Measurements from ENCODE around the gene COL19A1.
A peak's percentile ranks its signal among the peaks of the same experiment; 100 is the strongest.

COL19A1 gene

DNA sequence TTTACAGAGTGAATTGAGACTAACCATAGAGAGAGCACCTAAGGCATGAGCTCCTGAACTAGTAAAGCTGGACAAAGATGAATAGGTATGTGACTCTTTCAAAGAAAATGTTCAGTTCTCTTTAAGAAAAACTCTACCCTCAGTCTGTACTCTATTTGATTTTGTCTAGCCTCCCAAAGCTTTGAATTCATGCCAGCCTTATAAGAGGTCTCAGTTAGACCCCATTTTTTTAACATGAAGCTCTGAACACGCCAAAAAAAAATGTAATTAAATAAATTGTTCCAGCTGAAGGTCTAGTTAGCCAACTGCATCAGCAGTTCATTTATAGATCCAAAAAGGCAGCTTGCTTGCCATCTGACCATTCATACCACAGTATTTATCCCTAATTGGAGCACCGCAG is 365.0 kb downstream of the COL19A1 start:
- no peak overlapping the region for H2AFZ ChIP-seq (ENCODE audit: low read depth, low read length)
- DNase-seq: no peak
- H3K9me3 ChIP-seq (ENCODE audit: control insufficient read depth, low read length): no peaks in the 10 kb centered on the region
- no peak overlapping the region for H2BK5ac ChIP-seq (ENCODE audit: low read depth, low read length, poor library complexity, severe bottlenecking)
- H3K27ac ChIP-seq (ENCODE audit: low read length, poor library complexity, severe bottlenecking): no peak overlapping the region
- no peak overlapping the region for H3K23ac ChIP-seq (ENCODE audit: low read length in 2 of 2)
- H2BK15ac ChIP-seq (ENCODE audit: low read depth, poor library complexity, severe bottlenecking): no peak overlapping the region
- H3K4ac ChIP-seq (ENCODE audit: low read depth in 1 of 2, low read length in 2 of 2): no peak overlapping the region
- H3K27me3 ChIP-seq (ENCODE audit: control insufficient read depth in 1 of 2, insufficient read depth in 1 of 2, low read length in 2 of 2): no peaks in the 10 kb centered on the region
- no peaks in the 10 kb centered on the region for H3K79me1 ChIP-seq (replicated peaks; ENCODE audit: low read length, poor library complexity, severe bottlenecking)
- no peaks in the 10 kb centered on the region for H3K4me1 ChIP-seq (ENCODE audit: control insufficient read depth, insufficient read depth, low read depth, low read length)
- H3K9ac ChIP-seq (ENCODE audit: low read length): no peak overlapping the region
- no peak overlapping the region for H4K8ac ChIP-seq (ENCODE audit: low read length)
- WGBS: 88% methylated on average over 2 of the region's 2 CpGs
- no peak overlapping the region for H3K4me2 ChIP-seq (ENCODE audit: low read length, poor library complexity, severe bottlenecking)
- H3K4me3 ChIP-seq (ENCODE audit: insufficient read depth in 1 of 2, low read depth in 1 of 2, low read length in 2 of 2): no peak overlapping the region
- no peak overlapping the region for H4K91ac ChIP-seq (ENCODE audit: low read length)
- no peak overlapping the region for H2BK120ac ChIP-seq (ENCODE audit: low read depth, low read length)
- no peak overlapping the region for H3K18ac ChIP-seq (ENCODE audit: low read depth in 1 of 2, low read length in 2 of 2)
- H3K14ac ChIP-seq (ENCODE audit: low read length in 2 of 2): no peak overlapping the region
- H3K36me3 ChIP-seq (ENCODE audit: control insufficient read depth in 1 of 2, insufficient read depth in 2 of 2, low read depth in 1 of 2, low read length in 2 of 2): no peaks in the 10 kb centered on the region
- no peak overlapping the region for H2AK5ac ChIP-seq (ENCODE audit: low read length, severe bottlenecking)
- no peak overlapping the region for H2BK12ac ChIP-seq (ENCODE audit: low read length in 2 of 2)

DNA sequence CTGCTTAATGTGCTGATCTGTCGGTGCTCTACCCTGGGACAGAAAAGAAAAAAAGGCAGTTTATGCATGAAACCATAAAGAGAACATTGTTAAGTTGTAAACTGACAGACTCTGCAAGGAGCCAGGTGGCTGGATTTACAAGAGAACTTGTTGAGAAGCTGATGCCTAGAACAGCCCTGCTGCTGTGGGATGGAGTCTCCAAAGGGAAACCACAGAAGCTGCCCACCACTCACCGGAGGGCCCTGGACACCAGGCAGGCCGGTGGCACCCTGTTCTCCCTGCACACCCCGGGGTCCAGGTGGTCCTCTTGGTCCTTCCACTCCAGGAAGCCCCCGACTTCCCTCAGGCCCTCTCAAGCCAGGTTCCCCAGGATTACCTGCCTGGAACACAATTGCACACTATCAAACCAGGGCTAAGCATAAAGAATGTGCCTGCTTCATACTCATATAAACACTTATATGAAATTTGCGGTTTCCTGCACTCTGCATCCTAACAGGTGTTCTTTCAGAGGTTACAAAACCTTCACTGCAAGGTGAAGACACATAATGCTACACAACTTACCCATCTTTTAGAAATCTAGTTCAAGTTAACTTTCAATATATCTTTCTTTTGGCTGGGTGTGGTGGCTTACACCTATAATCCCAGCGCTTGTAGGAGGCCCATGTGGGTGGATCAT is 368.3 kb downstream of the COL19A1 start:
- Histone ChIP-seq H3K4me3 (ENCODE audit: insufficient read depth in 1 of 2, low read depth in 1 of 2, low read length in 2 of 2) (no peak overlapping the region), H2BK15ac (ENCODE audit: low read depth, poor library complexity, severe bottlenecking) (no peak overlapping the region), H3K18ac (ENCODE audit: low read depth in 1 of 2, low read length in 2 of 2) (no peak overlapping the region), H2BK5ac (ENCODE audit: low read depth, low read length, poor library complexity, severe bottlenecking) (no peak overlapping the region), H3K27ac (ENCODE audit: low read length, poor library complexity, severe bottlenecking) (no peak overlapping the region), H3K9me3 (ENCODE audit: control insufficient read depth, low read length) (no peaks in the 10 kb centered on the region), H2BK12ac (ENCODE audit: low read length in 2 of 2) (no peak overlapping the region), H2AFZ (ENCODE audit: low read depth, low read length) (no peak overlapping the region), H3K4me2 (ENCODE audit: low read length, poor library complexity, severe bottlenecking) (no peak overlapping the region), H3K79me1 (replicated peaks; ENCODE audit: low read length, poor library complexity, severe bottlenecking) (no peaks in the 10 kb centered on the region), H3K4ac (ENCODE audit: low read depth in 1 of 2, low read length in 2 of 2) (no peak overlapping the region), H2BK120ac (ENCODE audit: low read depth, low read length) (no peak overlapping the region), H3K4me1 (ENCODE audit: control insufficient read depth, insufficient read depth, low read depth, low read length) (no peaks in the 10 kb centered on the region), H4K8ac (ENCODE audit: low read length) (no peak overlapping the region), H3K27me3 (ENCODE audit: control insufficient read depth in 1 of 2, insufficient read depth in 1 of 2, low read length in 2 of 2) (peaks cover 3 to 9% of the 10 kb centered on the region in 2 experiments), H3K23ac (ENCODE audit: low read length in 2 of 2) (no peak overlapping the region), H2AK5ac (ENCODE audit: low read length, severe bottlenecking) (no peak overlapping the region), H3K9ac (ENCODE audit: low read length) (no peak overlapping the region), H3K14ac (ENCODE audit: low read length in 2 of 2) (no peak overlapping the region), H4K91ac (ENCODE audit: low read length) (no peak overlapping the region), H3K36me3 (ENCODE audit: control insufficient read depth in 1 of 2, insufficient read depth in 2 of 2, low read depth in 1 of 2, low read length in 2 of 2) (no peaks in the 10 kb centered on the region)
- DNase-seq: no peak
- WGBS: 89% methylated on average over 7 of the region's 7 CpGs

DNA sequence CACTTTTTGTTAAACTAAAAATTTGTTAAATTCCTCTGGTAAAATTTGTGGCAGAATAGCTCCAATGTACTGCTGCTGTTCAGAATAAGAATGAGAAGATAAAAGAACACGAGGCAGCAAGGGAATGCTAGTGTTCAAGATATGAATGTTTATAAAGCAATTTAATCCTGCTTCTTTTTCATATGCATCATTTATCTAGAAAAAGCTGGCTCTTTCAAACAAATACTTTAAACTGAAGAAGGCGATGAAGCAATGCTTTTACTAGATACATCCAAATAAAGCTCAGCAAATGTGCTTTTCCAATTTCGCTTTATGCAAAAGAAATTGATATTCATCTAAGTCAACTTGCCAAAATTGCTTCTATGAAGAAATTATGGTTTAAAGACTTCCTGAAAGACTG is 370.0 kb downstream of the COL19A1 start:
- H2AK5ac ChIP-seq (ENCODE audit: low read length, severe bottlenecking): no peak overlapping the region
- H3K14ac ChIP-seq (ENCODE audit: low read length in 2 of 2): no peak overlapping the region
- H3K4me3 ChIP-seq (ENCODE audit: insufficient read depth in 1 of 2, low read depth in 1 of 2, low read length in 2 of 2): no peak overlapping the region
- no peaks in the 10 kb centered on the region for H3K36me3 ChIP-seq (ENCODE audit: control insufficient read depth in 1 of 2, insufficient read depth in 2 of 2, low read depth in 1 of 2, low read length in 2 of 2)
- no peak overlapping the region for H3K18ac ChIP-seq (ENCODE audit: low read depth in 1 of 2, low read length in 2 of 2)
- H3K79me1 ChIP-seq (replicated peaks; ENCODE audit: low read length, poor library complexity, severe bottlenecking): no peaks in the 10 kb centered on the region
- H4K8ac ChIP-seq (ENCODE audit: low read length): no peak overlapping the region
- no peak overlapping the region for H2BK120ac ChIP-seq (ENCODE audit: low read depth, low read length)
- H2BK15ac ChIP-seq (ENCODE audit: low read depth, poor library complexity, severe bottlenecking): no peak overlapping the region
- no peak overlapping the region for H3K23ac ChIP-seq (ENCODE audit: low read length in 2 of 2)
- 89% methylated on average over 1 of the region's 3 CpGs for WGBS
- no peak overlapping the region for H2BK12ac ChIP-seq (ENCODE audit: low read length in 2 of 2)
- no peak overlapping the region for H2BK5ac ChIP-seq (ENCODE audit: low read depth, low read length, poor library complexity, severe bottlenecking)
- no peak overlapping the region for H3K27ac ChIP-seq (ENCODE audit: low read length, poor library complexity, severe bottlenecking)
- DNase-seq: no peak
- no peaks in the 10 kb centered on the region for H3K4me1 ChIP-seq (ENCODE audit: control insufficient read depth, insufficient read depth, low read depth, low read length)
- H3K27me3 ChIP-seq (ENCODE audit: control insufficient read depth in 1 of 2, insufficient read depth in 1 of 2, low read length in 2 of 2): peaks cover 7 to 9% of the 10 kb centered on the region in 2 experiments
- no peak overlapping the region for H3K4me2 ChIP-seq (ENCODE audit: low read length, poor library complexity, severe bottlenecking)
- no peaks in the 10 kb centered on the region for H3K9me3 ChIP-seq (ENCODE audit: control insufficient read depth, low read length)
- no peak overlapping the region for H3K4ac ChIP-seq (ENCODE audit: low read depth in 1 of 2, low read length in 2 of 2)
- no peak overlapping the region for H2AFZ ChIP-seq (ENCODE audit: low read depth, low read length)
- no peak overlapping the region for H3K9ac ChIP-seq (ENCODE audit: low read length)
- H4K91ac ChIP-seq (ENCODE audit: low read length): no peak overlapping the region

DNA sequence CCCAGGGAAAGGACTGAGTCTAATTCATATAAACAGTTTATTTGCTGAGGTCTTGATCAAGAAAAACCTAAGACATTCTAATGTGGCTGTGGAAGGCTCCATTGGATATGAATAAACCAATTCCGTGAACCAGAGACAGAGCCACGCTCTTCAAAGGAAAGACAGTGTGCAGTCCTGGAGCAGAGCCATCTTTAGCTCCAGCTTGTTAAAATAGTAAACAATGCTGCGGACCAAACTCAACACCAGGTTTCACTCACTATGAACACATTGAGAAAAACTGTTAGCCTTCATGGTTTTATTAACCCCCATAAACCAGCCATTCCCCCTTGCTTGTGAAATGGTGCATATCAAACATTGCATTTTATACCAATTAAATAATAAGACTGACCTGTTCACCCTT is 374.7 kb downstream of the COL19A1 start:
- H3K27me3 ChIP-seq (ENCODE audit: control insufficient read depth in 1 of 2, insufficient read depth in 1 of 2, low read length in 2 of 2): peaks cover 7 to 9% of the 10 kb centered on the region in 2 experiments
- 79% methylated on average over 3 of the region's 3 CpGs for WGBS
- no peak overlapping the region for H3K4me2 ChIP-seq (ENCODE audit: low read length, poor library complexity, severe bottlenecking)
- no peaks in the 10 kb centered on the region for H3K79me1 ChIP-seq (replicated peaks; ENCODE audit: low read length, poor library complexity, severe bottlenecking)
- H3K14ac ChIP-seq (ENCODE audit: low read length in 2 of 2): no peak overlapping the region
- no peak overlapping the region for H3K4me3 ChIP-seq (ENCODE audit: insufficient read depth in 1 of 2, low read depth in 1 of 2, low read length in 2 of 2)
- peak; percentile 11 for DNase-seq
- no peak overlapping the region for H2AK5ac ChIP-seq (ENCODE audit: low read length, severe bottlenecking)
- H3K23ac ChIP-seq (ENCODE audit: low read length in 2 of 2): no peak overlapping the region
- no peaks in the 10 kb centered on the region for H3K4me1 ChIP-seq (ENCODE audit: control insufficient read depth, insufficient read depth, low read depth, low read length)
- no peak overlapping the region for H2BK5ac ChIP-seq (ENCODE audit: low read depth, low read length, poor library complexity, severe bottlenecking)
- H3K27ac ChIP-seq (ENCODE audit: low read length, poor library complexity, severe bottlenecking): no peak overlapping the region
- H3K36me3 ChIP-seq (ENCODE audit: control insufficient read depth in 1 of 2, insufficient read depth in 2 of 2, low read depth in 1 of 2, low read length in 2 of 2): no peaks in the 10 kb centered on the region
- H2BK120ac ChIP-seq (ENCODE audit: low read depth, low read length): no peak overlapping the region
- no peak overlapping the region for H2AFZ ChIP-seq (ENCODE audit: low read depth, low read length)
- no peak overlapping the region for H3K4ac ChIP-seq (ENCODE audit: low read depth in 1 of 2, low read length in 2 of 2)
- no peak overlapping the region for H2BK12ac ChIP-seq (ENCODE audit: low read length in 2 of 2)
- no peak overlapping the region for H2BK15ac ChIP-seq (ENCODE audit: low read depth, poor library complexity, severe bottlenecking)
- no peak overlapping the region for H4K91ac ChIP-seq (ENCODE audit: low read length)
- H3K18ac ChIP-seq (ENCODE audit: low read depth in 1 of 2, low read length in 2 of 2): no peak overlapping the region
- H4K8ac ChIP-seq (ENCODE audit: low read length): no peak overlapping the region
- H3K9me3 ChIP-seq (ENCODE audit: control insufficient read depth, low read length): no peaks in the 10 kb centered on the region
- no peak overlapping the region for H3K9ac ChIP-seq (ENCODE audit: low read length)

All from mesenchymal stem cell (in vitro differentiated cells and primary cell).